Loucy (cell line): ENCODE measurements around the gene EEPD1.
A peak's percentile ranks its signal among the peaks of the same experiment; 100 is the strongest.

Experiments
- H2AFZ ChIP-seq: fragments of 200-600 bp; sonication (generic); 2 replicates; pipeline ENCODE4 v1.6.0; 2016; ENCODE audit warnings: antibody characterized with exemption, mild to moderate bottlenecking, low read length, moderate library complexity
- H3F3A ChIP-seq: fragments of 200-600 bp; 2 replicates; pipeline ENCODE4 v1.6.0; 2016; ENCODE audit warnings: antibody characterized with exemption, low read depth, mild to moderate bottlenecking
- H3K27me3 ChIP-seq: fragments of 200-600 bp; sonication (generic); 2 replicates; pipeline ENCODE4 v1.6.1; 2014; ENCODE audit warnings: low read length, mild to moderate bottlenecking; ENCODE audit not compliant: insufficient read depth, poor library complexity, severe bottlenecking
- H3K36me3 ChIP-seq: fragments of 200-600 bp; sonication (generic); 2 replicates; pipeline ENCODE4 v1.6.1; 2016; ENCODE audit warnings: low read length; ENCODE audit not compliant: insufficient read depth
- H3K4me1 ChIP-seq: fragments of 200-600 bp; sonication (generic); 2 replicates; pipeline ENCODE4 v1.5.1; 2014; ENCODE audit warnings: low read length, mild to moderate bottlenecking; ENCODE audit not compliant: insufficient read depth, poor library complexity, severe bottlenecking
- H3K4me2 ChIP-seq: fragments of 200-600 bp; sonication (generic); 2 replicates; pipeline ENCODE4 v1.6.0; 2014; ENCODE audit warnings: antibody characterized with exemption, low read length, low read depth, mild to moderate bottlenecking; ENCODE audit not compliant: poor library complexity, severe bottlenecking
- H3K4me3 ChIP-seq: fragments of 200-600 bp; sonication (generic); 2 replicates; pipeline ENCODE4 v1.5.1; 2014; ENCODE audit warnings: low read length, mild to moderate bottlenecking, mixed read lengths; ENCODE audit not compliant: poor library complexity, severe bottlenecking
- H3K79me2 ChIP-seq: fragments of 200-600 bp; sonication (generic); 2 replicates; pipeline ENCODE4 v1.6.1; 2014; ENCODE audit warnings: low read length; ENCODE audit not compliant: insufficient read depth
- H3K9ac ChIP-seq: fragments of 200-600 bp; sonication (generic); 2 replicates; pipeline ENCODE4 v1.6.0; 2014; ENCODE audit warnings: mild to moderate bottlenecking, low read depth, low read length, moderate library complexity; ENCODE audit not compliant: poor library complexity, severe bottlenecking
- H3K9me2 ChIP-seq: fragments of 200-600 bp; sonication (generic); replicated peaks from 2 replicates; pipeline ENCODE4 v1.6.1; 2016; ENCODE audit warnings: low read depth, low read length, mixed read lengths
- H3K9me3 ChIP-seq: fragments of 200-600 bp; sonication (generic); 2 replicates; pipeline ENCODE4 v1.6.1; 2014; ENCODE audit warnings: mild to moderate bottlenecking, antibody characterized with exemption, low read length, low read depth; ENCODE audit not compliant: insufficient read depth
- H4K20me1 ChIP-seq: fragments of 200-600 bp; sonication (generic); 2 replicates; pipeline ENCODE4 v1.6.0; 2014; ENCODE audit warnings: antibody characterized with exemption, low read length, mild to moderate bottlenecking; ENCODE audit not compliant: insufficient read depth, poor library complexity, severe bottlenecking
- EZH2phosphoT487 ChIP-seq: fragments of 200-600 bp; IDR thresholded peaks from 2 replicates; pipeline ENCODE4 v1.6.1; 2018; ENCODE audit warnings: antibody characterized with exemption, mild to moderate bottlenecking, moderate library complexity, borderline replicate concordance
- TF ChIP-seq, protein P1 (sequence below): fragments of 200-600 bp; sonication (generic); conservative IDR thresholded peaks from 2 replicates; pipeline ENCODE4 v1.5.1; 2014; ENCODE audit warnings: mild to moderate bottlenecking, antibody characterized with exemption, low read length

The EEPD1 gene

DNA sequence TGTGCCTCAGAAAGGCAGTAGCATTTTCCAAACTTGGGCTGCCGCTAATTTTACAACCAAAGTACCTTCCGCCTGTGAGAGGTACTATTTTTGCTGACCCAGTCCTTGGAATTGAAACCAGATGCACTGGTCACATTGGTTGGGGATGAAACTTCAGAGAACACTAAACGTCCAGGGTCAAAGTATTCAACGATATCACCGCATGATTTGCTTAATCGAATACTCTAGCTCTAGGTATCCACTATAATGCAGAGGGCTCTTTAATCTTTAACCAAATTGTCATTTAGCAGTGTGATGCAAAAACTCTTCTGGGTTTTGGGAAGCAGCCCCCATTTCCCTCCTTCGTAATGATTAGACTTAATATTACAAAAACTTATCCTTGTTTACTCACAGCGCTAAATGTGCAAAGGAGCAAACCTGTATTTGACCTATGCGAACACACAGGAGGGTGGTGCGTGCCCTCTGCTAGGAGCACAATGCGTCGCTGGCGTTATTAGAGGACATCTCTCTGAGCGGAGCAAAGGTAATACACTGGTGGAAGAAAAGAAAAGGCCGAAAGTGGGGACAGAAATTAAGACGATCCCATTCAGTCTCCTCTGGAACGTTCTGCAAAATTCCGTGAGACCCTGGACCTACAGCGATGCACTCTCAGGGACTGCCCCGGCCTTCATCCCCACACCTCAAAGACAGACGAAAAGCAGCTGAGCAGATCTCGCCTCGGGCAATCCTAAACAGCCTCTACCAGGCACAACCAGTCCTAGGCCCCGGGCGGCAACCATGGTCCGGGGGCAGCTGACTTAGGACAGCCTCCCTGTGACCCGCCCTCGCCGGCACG is 916 bp upstream of the EEPD1 start:
- Histone ChIP-seq H3K4me2 (peak overlapping the region; percentile 63), H3K9me3 (no peaks in the 10 kb centered on the region), H3K9ac (peak overlapping the region; percentile 56), H4K20me1 (no peaks in the 10 kb centered on the region), H3K4me3 (peak overlapping the region; percentile 86), H3K4me1 (peaks cover 40% of the 10 kb centered on the region), H2AFZ (peak overlapping the region; percentile 77), H3K27me3 (no peaks in the 10 kb centered on the region), H3F3A (no peaks in the 10 kb centered on the region), H3K36me3 (no peaks in the 10 kb centered on the region), H3K79me2 (peaks cover 30% of the 10 kb centered on the region), H3K9me2 (no peaks in the 10 kb centered on the region)
- TF ChIP-seq, protein P1, sequence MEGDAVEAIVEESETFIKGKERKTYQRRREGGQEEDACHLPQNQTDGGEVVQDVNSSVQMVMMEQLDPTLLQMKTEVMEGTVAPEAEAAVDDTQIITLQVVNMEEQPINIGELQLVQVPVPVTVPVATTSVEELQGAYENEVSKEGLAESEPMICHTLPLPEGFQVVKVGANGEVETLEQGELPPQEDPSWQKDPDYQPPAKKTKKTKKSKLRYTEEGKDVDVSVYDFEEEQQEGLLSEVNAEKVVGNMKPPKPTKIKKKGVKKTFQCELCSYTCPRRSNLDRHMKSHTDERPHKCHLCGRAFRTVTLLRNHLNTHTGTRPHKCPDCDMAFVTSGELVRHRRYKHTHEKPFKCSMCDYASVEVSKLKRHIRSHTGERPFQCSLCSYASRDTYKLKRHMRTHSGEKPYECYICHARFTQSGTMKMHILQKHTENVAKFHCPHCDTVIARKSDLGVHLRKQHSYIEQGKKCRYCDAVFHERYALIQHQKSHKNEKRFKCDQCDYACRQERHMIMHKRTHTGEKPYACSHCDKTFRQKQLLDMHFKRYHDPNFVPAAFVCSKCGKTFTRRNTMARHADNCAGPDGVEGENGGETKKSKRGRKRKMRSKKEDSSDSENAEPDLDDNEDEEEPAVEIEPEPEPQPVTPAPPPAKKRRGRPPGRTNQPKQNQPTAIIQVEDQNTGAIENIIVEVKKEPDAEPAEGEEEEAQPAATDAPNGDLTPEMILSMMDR: no peak
- TF ChIP-seq EZH2phosphoT487: no peak

DNA sequence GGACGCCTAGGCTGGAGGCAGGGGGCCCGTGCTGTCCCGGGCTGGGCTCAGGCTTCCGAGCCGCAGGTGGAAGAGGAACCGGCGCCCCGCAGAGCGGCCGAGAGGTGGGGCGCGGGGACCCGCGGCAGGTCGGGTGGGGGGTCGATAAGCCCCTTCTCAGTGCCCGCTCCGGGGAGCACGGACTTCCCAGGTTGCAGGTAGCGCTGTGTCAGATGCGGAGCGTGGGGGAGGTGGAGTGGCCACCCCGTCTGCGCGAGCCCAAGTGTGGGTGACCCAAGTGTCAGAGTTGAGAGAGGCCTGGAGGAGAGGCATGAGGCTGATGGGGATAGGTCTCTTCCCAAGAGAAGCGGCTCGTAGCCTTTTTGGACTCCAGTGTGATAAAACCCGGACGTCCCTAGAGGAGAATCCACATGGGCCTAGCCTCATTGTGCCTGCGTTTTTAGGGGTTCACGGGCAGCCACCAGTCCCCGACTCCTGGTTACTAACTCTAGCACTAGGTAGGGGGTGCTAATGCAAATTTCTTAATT is 580 bp downstream of the EEPD1 start:
- no peaks in the 10 kb centered on the region for H3K9me2 ChIP-seq
- peaks cover 38% of the 10 kb centered on the region for H3K79me2 ChIP-seq
- no peaks in the 10 kb centered on the region for H3K36me3 ChIP-seq
- no peaks in the 10 kb centered on the region for H3K27me3 ChIP-seq
- peaks cover 55% of the 10 kb centered on the region for H3K4me1 ChIP-seq
- peak overlapping the region; percentile 79 for H3K4me2 ChIP-seq
- no peaks in the 10 kb centered on the region for H3K9me3 ChIP-seq
- no peak for TF ChIP-seq EZH2phosphoT487
- TF ChIP-seq, protein P1: no peak
- no peaks in the 10 kb centered on the region for H4K20me1 ChIP-seq
- H3K9ac ChIP-seq: peak overlapping the region; percentile 76
- H3F3A ChIP-seq: no peaks in the 10 kb centered on the region
- H2AFZ ChIP-seq: peak overlapping the region; percentile 81
- H3K4me3 ChIP-seq: peak overlapping the region; percentile 86

DNA sequence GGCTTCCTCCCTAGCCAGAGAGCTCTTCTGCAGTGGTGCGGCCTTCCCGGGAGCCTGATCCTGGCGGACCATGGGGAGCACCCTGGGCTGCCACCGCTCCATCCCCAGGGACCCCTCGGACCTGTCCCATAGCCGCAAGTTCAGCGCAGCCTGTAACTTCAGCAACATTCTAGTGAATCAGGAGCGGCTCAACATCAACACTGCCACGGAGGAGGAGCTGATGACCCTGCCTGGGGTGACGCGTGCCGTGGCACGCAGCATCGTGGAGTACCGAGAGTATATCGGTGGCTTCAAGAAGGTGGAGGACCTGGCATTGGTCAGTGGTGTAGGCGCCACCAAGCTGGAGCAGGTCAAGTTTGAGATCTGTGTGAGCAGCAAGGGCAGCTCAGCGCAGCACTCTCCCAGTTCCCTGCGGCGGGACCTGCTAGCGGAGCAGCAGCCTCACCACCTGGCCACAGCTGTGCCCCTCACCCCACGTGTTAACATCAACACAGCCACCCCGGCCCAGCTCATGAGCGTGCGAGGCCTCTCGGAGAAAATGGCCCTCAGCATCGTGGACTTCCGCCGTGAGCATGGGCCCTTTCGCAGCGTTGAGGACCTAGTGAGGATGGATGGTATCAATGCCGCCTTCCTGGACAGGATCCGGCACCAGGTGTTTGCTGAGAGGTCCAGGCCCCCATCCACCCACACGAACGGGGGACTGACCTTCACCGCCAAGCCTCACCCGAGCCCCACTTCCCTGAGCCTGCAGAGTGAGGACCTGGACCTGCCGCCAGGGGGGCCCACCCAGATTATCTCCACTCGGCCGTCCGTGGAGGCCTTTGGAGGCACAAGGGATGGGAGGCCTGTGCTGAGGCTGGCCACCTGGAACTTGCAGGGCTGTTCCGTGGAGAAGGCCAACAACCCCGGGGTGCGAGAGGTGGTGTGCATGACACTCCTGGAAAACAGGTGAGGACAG is 1.5 kb downstream of the EEPD1 start:
- Histone ChIP-seq H3K79me2 (peaks cover 42% of the 10 kb centered on the region), H2AFZ (no peak overlapping the region), H3F3A (no peaks in the 10 kb centered on the region), H3K9ac (peak overlapping the region; percentile 76), H3K9me3 (no peaks in the 10 kb centered on the region), H3K4me1 (peaks cover 64% of the 10 kb centered on the region), H3K36me3 (no peaks in the 10 kb centered on the region), H3K27me3 (no peaks in the 10 kb centered on the region), H3K4me2 (peak overlapping the region; percentile 79), H4K20me1 (no peaks in the 10 kb centered on the region), H3K9me2 (no peaks in the 10 kb centered on the region), H3K4me3 (peak overlapping the region; percentile 86)
- TF ChIP-seq, protein P1: no peak
- no peak for TF ChIP-seq EZH2phosphoT487
